ENCODE measurements around the gene CAMK2N1. TPM values are rescaled to one million over a fixed set of nuclear protein-coding genes. Genes with fewer than 3 reads are reported as not detected.

CAMK2N1 gene
- total and polyA plus RNA-seq, 2 of the 8 experiments (the other 6 are each of a cell fraction or from before 2014, with no cell fraction given), result 2.3 to 5.6 TPM

DNA sequence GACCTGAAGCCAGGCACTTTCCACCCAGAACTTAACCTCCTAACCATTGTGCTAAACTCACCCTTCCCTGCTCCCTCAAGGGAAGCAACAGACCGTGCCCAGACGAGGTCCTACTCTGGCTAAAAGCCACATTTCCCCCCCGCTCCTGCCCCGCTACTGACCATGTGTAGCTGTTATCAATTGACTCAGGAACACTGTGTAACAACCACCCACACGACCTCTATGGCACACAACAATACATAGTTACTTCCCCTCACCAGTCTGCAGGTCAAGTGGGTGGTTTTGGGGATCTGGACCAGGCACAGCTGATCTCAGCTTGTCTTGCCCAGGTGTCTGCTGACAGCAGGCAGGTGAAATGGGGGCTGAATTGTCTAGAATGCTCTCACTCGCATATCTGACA is 40.1 kb downstream of the CAMK2N1 start:
- Histone ChIP-seq H2BK5ac (ENCODE audit: low read depth, low read length) (no peak overlapping the region), H3K4me2 (ENCODE audit: insufficient read depth in 1 of 2, low read depth in 2 of 2, low read length in 2 of 2) (no peak overlapping the region), H3K9ac (replicated peaks in 1 of 4; ENCODE audit: extremely low read depth in 1 of 4, low read depth in 3 of 4, low read length in 3 of 4) (no peak overlapping the region), H4K91ac (replicated peaks; ENCODE audit: insufficient read length, low read length) (no peak overlapping the region), H4K20me1 (replicated peaks in 1 of 2; ENCODE audit: control insufficient read depth in 1 of 2, insufficient read depth in 2 of 2, low read length in 2 of 2) (no peaks in the 10 kb centered on the region), H2BK12ac (ENCODE audit: low read depth, low read length) (no peak overlapping the region), H3K27ac (ENCODE audit: low read depth, low read length) (no peak overlapping the region), H3K4me1 (replicated peaks in 1 of 4; ENCODE audit: control insufficient read depth in 3 of 4, insufficient read depth in 4 of 4, low read length in 3 of 4) (peaks cover 2 to 15% (median 5%) of the 10 kb centered on the region in 4 experiments; a peak in 5 of 7 replicates), H3K79me1 (ENCODE audit: low read depth, low read length) (no peaks in the 10 kb centered on the region), H3K4ac (replicated peaks; ENCODE audit: insufficient read length, low read depth, low read length) (no peak overlapping the region), H2AFZ (ENCODE audit: low read length) (no peak overlapping the region), H3K79me2 (ENCODE audit: control insufficient read depth in 1 of 2, insufficient read depth in 2 of 2, low read length in 2 of 2) (no peaks in the 10 kb centered on the region), H3K27me3 (replicated peaks in 1 of 4; ENCODE audit: control insufficient read depth in 3 of 4, extremely low read depth in 1 of 4, insufficient read depth in 3 of 4, low read length in 3 of 4) (no peaks in the 10 kb centered on the region; a peak in 2 of 7 replicates), H3K14ac (ENCODE audit: insufficient read length) (no peak overlapping the region), H2AK5ac (ENCODE audit: low read depth, low read length) (no peak overlapping the region), H2BK15ac (ENCODE audit: low read length) (no peak overlapping the region), H3K23me2 (ENCODE audit: low read depth, low read length) (no peaks in the 10 kb centered on the region), H3K9me3 (ENCODE audit: insufficient read depth in 2 of 2, low read depth in 1 of 2, low read length in 1 of 2) (no peaks in the 10 kb centered on the region), H4K5ac (ENCODE audit: insufficient read length, low read depth, low read length) (no peak overlapping the region), H4K8ac (ENCODE audit: extremely low read depth, insufficient read depth, low read length) (no peak overlapping the region), H3K36me3 (ENCODE audit: control insufficient read depth in 2 of 4, insufficient read depth in 4 of 4, low read length in 3 of 4) (no peaks in the 10 kb centered on the region), H2BK120ac (replicated peaks; ENCODE audit: low read depth, low read length) (no peak overlapping the region), H3K4me3 (ENCODE audit: extremely low read depth in 1 of 4, insufficient read depth in 2 of 4, low read depth in 3 of 4, low read length in 4 of 4) (no peak overlapping the region), H3K23ac (ENCODE audit: insufficient read length) (no peak overlapping the region), H2BK20ac (ENCODE audit: low read length) (no peak overlapping the region), H3K56ac (replicated peaks; ENCODE audit: insufficient read length, low read depth, low read length) (no peak overlapping the region), H3K18ac (ENCODE audit: extremely low read depth, low read length) (no peak overlapping the region)
- FAIRE-seq (no peak), DNase-seq (ENCODE audit: low read depth in 1 of 2, low spot score in 2 of 2) (no peak)
- ChIA-PET CTCF (ENCODE audit: partially characterized antibody) (interaction anchor here (0.7 to 8.0 kb wide), 10 partner anchors 8 to 250 kb away, joined by 3 to 45 read pairs (median 4); no protein-coding TSS in a partner anchor), POLR2A (ENCODE audit: partially characterized antibody) (no interaction called here)
- 82% methylated on average over 6 of the region's 6 CpGs; no CpG with 5 or more reads in 1 of the 2 experiments for WGBS, 2 experiments (ENCODE audit: extremely low coverage in 1 of 2, insufficient coverage in 1 of 2, insufficient read length in 1 of 2, insufficient replicate concordance in 2 of 2, low coverage in 1 of 2, low lambda C conversion rate in 2 of 2, missing lambda C conversion rate in 1 of 2)
- TF ChIP-seq SP4 (IDR thresholded peaks at IDR 0.05; ENCODE audit: low read length) (no peak), TAF1 (IDR thresholded peaks at IDR 0.05; ENCODE audit: low read depth, low read length) (no peak), EZH2 (IDR thresholded peaks at IDR 0.05; ENCODE audit: low read depth, low read length, severe bottlenecking) (no peak), TCF12 (IDR thresholded peaks at IDR 0.05; ENCODE audit: low read depth, low read length) (no peak), RAD21 (IDR thresholded peaks at IDR 0.05 in 1 of 2, conservative IDR thresholded peaks at IDR 0.05 in 1 of 2; ENCODE audit: low read depth in 2 of 2, low read length in 2 of 2) (no peak), JUND (IDR thresholded peaks at IDR 0.05; ENCODE audit: low read length) (no peak), SRF (IDR thresholded peaks at IDR 0.05; ENCODE audit: low read depth, low read length) (no peak), CREB1 (IDR thresholded peaks at IDR 0.05) (no peak), POU5F1 (IDR thresholded peaks at IDR 0.05; ENCODE audit: low read depth, low read length) (no peak), MAFK (IDR thresholded peaks at IDR 0.05; ENCODE audit: low read depth, low read length) (no peak), SAP30 (IDR thresholded peaks at IDR 0.05; ENCODE audit: insufficient read depth, insufficient replicate concordance, low read length) (no peak), TBP (IDR thresholded peaks at IDR 0.05; ENCODE audit: low read depth, low read length) (no peak), SIX5 (IDR thresholded peaks at IDR 0.05; ENCODE audit: low read depth, low read length) (no peak)

Measured in H1 (cell line).